NCI-H187 (cell line): Measurements from ENCODE around the gene SLC37A2.
"Not testable (repeated sequence)": the region's sequence is repeated elsewhere in the genome, so short reads cannot be mapped to it uniquely, and the experiment has no call there.

Experiments
- DNase-seq, 2 experiments: peaks; one replicate each; lab custom pipeline; 2025; lab: John Stamatoyannopoulos, UW

Gene SLC37A2

GRCh38 chr11:125084761-125085231 is 21.7 kb downstream of the SLC37A2 start:
- DNase-seq, result no peak

GRCh38 chr11:125085301-125086081 is 22.4 kb downstream of the SLC37A2 start:
- DNase-seq, result no peak

- DNase-seq, result no peak
These were observed 23.7 kb downstream of the SLC37A2 start for GRCh38 chr11:125086633-125087296.

GRCh38 chr11:125088123-125088522 is 25.0 kb downstream of the SLC37A2 start:
- no peak for DNase-seq

- no peak for DNase-seq
These were observed 25.7 kb downstream of the SLC37A2 start for GRCh38 chr11:125088576-125089455.

- DNase-seq, result not testable (repeated sequence)
These were observed 26.4 kb downstream of the SLC37A2 start for GRCh38 chr11:125089481-125089880.

- not testable (repeated sequence) for DNase-seq
These were observed 27.0 kb downstream of the SLC37A2 start for GRCh38 chr11:125090151-125090550.

- no peak for DNase-seq
These were observed 27.7 kb downstream of the SLC37A2 start for GRCh38 chr11:125090816-125091215.

GRCh38 chr11:125091247-125091876 is 28.3 kb downstream of the SLC37A2 start:
- DNase-seq, result no peak

GRCh38 chr11:125091877-125092664 is 29.0 kb downstream of the SLC37A2 start:
- no peak for DNase-seq

- no peak for DNase-seq
These were observed 29.6 kb downstream of the SLC37A2 start for GRCh38 chr11:125092669-125093068.

- DNase-seq, result no peak
These were observed 30.4 kb downstream of the SLC37A2 start for GRCh38 chr11:125093502-125093901.

- DNase-seq, result no peak
These were observed 31.6 kb downstream of the SLC37A2 start for GRCh38 chr11:125094731-125095130.

- DNase-seq, result no peak
These were observed 37.0 kb downstream of the SLC37A2 start for GRCh38 chr11:125100136-125100535.

- no peak for DNase-seq
These were observed 38.5 kb downstream of the SLC37A2 start for GRCh38 chr11:125101596-125101995.

- no peak for DNase-seq
These were observed 38.9 kb downstream of the SLC37A2 start for GRCh38 chr11:125102025-125102424.

- no peak for DNase-seq
These were observed 39.4 kb downstream of the SLC37A2 start for GRCh38 chr11:125102510-125102909.

- DNase-seq, result no peak
These were observed 42.8 kb downstream of the SLC37A2 start for GRCh38 chr11:125105926-125106325.

GRCh38 chr11:125108469-125108868 is 45.4 kb downstream of the SLC37A2 start:
- DNase-seq, result no peak

- DNase-seq, result no peak
These were observed 47.4 kb downstream of the SLC37A2 start for GRCh38 chr11:125110506-125110905.

- peak in 1 of 2 experiments; percentile 35 for DNase-seq
These were observed 47.9 kb downstream of the SLC37A2 start for GRCh38 chr11:125111001-125111342.
